Epidermal melanocyte (primary cell): ENCODE measurements around the gene STUM.

ENCODE experiments used
- DNase-seq: peaks from one replicate; pipeline ENCODE4 v3.0.0; 2011; ENCODE audit warnings: low spot score; ENCODE audit not compliant: insufficient read length

The STUM gene

GRCh38 chr1:226560243-226560642, 11.7 kb downstream of the STUM start:
- DNase-seq = no peak

- DNase-seq = no peak
Measured at GRCh38 chr1:226562989-226563388, 14.4 kb downstream of the STUM start.

- DNase-seq = no peak
Measured at GRCh38 chr1:226563666-226564065, 15.1 kb downstream of the STUM start.

- DNase-seq = no peak
Measured at GRCh38 chr1:226565476-226565875, 16.9 kb downstream of the STUM start.

GRCh38 chr1:226566234-226566633, 17.7 kb downstream of the STUM start:
- no peak for DNase-seq

GRCh38 chr1:226566760-226567159, 18.2 kb downstream of the STUM start:
- DNase-seq = no peak

GRCh38 chr1:226568077-226568831, 19.7 kb downstream of the STUM start:
- DNase-seq = no peak

- no peak for DNase-seq
Measured at GRCh38 chr1:226568975-226569741, 20.6 kb downstream of the STUM start.

- no peak for DNase-seq
Measured at GRCh38 chr1:226569879-226570547, 21.4 kb downstream of the STUM start.

GRCh38 chr1:226571893-226572292, 23.3 kb downstream of the STUM start:
- DNase-seq = no peak

GRCh38 chr1:226572325-226572726, 23.8 kb downstream of the STUM start:
- DNase-seq = no peak

- DNase-seq = no peak
Measured at GRCh38 chr1:226574044-226574443, 25.5 kb downstream of the STUM start.

GRCh38 chr1:226574591-226575435, 26.2 kb downstream of the STUM start:
- DNase-seq = no peak

- DNase-seq = no peak
Measured at GRCh38 chr1:226575436-226575720, 26.8 kb downstream of the STUM start.

GRCh38 chr1:226575739-226576378, 27.3 kb downstream of the STUM start:
- no peak for DNase-seq

- no peak for DNase-seq
Measured at GRCh38 chr1:226576601-226577000, 28.0 kb downstream of the STUM start.

- no peak for DNase-seq
Measured at GRCh38 chr1:226577401-226578180, 29.0 kb downstream of the STUM start.

GRCh38 chr1:226578946-226579578, 30.5 kb downstream of the STUM start:
- DNase-seq = no peak

GRCh38 chr1:226579781-226580323, 31.3 kb downstream of the STUM start:
- DNase-seq = no peak
